GM21576 (cell line): ENCODE data around the gene PAX9.
"Not testable (repeated sequence)": the region's sequence is repeated elsewhere in the genome, so short reads cannot be mapped to it uniquely, and the experiment has no call there.

Experiments used
- ATAC-seq: cut with Tn5 transposase; IDR thresholded peaks from one replicate; pipeline ENCODE4 v1.9.1; 2021; ENCODE audit warnings: mild to moderate bottlenecking, moderate library complexity; ENCODE audit not compliant: unreplicated experiment

The PAX9 gene

GRCh38 chr14:36672095-36672494, 10.4 kb downstream of the PAX9 start:
- ATAC-seq: no peak

DNA sequence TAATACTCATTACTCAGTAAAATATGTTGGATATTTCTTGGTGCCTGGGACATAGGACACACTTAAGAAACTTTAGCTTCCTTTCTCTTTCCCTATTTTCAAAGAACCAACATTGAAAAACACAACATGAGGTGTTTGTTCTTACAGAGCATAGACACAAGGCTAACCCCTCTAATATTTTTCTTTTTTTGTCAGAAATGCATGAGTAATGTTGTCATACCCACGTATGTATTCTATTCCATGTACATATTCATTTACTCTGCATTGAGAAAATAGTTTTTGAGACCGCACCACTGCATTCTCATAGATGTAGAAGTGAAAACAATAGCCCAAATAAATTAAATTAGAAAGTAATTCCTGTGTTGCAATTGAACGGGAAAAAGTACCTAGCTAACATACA, 13.0 kb downstream of the PAX9 start:
- no peak for ATAC-seq

DNA sequence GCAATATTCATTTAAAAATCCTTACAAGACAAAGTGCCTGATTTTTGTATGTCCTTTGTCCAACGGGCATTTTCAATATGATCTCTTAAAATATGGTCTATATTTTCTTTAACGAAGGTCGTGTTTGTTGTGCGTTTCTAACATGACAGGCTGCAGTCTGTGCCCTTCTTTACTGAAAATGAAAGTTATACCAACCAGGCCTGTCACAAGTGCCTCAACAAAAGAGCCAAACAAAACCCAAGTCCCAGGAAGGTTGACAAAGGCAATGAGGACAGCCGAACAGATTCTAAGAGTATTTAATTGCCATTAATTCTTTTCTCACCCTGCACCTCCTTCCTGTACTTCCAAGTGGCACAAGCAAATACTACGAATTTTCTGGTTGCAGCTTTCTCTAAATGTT, 13.9 kb downstream of the PAX9 start:
- no peak for ATAC-seq

GRCh38 chr14:36676236-36676635, 14.6 kb downstream of the PAX9 start:
- no peak for ATAC-seq

GRCh38 chr14:36682338-36682737, 20.7 kb downstream of the PAX9 start:
- ATAC-seq: no peak

DNA sequence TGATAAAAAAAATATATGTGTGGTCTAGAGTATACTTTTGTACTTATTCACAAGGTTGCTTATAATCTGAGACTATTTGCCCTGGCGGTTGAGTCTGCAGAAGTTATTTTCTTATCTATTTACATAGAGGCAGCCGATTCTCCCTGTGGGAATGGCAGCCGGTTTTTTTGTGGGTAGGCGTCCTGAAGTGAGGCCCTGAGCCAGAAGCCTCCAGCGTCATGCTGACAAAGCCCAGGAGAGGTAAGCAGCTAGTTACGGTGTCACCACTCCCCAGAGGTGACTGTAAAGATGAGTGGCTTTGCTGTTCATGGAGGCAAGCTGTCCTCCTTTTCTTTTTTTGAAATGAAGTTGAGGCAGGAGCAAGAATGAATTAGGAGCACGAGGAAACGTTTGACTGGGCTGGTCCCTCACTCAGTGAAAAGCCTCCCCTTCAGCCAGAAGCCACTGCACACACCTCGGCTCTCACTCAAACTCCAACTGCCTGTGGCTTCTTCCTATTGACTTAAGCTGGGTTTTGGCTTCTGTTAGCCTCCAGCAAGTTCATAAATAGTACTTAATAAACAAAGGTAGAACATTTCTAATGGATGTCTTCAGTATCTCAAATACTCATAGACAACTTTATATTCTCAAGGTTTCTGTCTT, 21.5 kb downstream of the PAX9 start:
- no peak for ATAC-seq

DNA sequence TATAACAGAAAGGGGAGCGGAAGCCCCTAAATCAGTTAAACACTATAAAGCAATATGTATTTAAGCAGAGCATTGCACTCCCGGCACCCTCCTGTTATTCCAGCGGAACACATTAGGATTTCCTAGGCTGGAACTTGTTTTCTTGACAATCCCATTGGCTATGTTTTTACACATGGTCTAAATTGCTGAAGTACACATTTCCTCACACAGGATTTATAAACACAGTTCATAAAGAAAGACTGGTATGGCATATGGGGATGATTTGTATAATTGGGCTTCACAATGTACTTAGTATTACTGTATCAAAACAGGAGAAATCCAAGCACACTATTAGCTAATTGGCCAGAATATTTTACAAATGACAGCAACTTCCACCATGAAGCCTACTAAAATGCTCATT, 23.3 kb downstream of the PAX9 start:
- no peak for ATAC-seq

GRCh38 chr14:36690311-36691040, 28.8 kb downstream of the PAX9 start:
- ATAC-seq: no peak

DNA sequence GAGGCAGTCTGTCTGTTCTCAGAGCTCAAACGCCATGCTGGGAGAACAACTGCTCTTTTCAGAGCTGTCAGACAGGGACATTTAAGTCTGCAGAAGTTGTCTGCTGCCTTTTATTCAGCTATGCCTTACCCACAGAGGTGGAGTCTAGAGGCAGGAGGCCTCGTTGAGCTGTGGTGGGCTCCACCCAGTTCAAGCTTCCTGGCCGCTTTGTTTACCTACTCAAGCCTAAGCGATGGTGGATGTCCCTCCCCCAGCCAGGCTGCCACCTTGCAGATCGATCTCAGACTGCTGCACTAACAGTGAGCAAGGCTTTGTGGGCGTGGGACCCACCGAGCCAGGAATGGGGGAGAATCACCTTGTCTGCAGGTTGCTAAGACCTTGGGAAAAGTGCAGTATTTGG, 37.8 kb downstream of the PAX9 start:
- not testable (repeated sequence) for ATAC-seq

DNA sequence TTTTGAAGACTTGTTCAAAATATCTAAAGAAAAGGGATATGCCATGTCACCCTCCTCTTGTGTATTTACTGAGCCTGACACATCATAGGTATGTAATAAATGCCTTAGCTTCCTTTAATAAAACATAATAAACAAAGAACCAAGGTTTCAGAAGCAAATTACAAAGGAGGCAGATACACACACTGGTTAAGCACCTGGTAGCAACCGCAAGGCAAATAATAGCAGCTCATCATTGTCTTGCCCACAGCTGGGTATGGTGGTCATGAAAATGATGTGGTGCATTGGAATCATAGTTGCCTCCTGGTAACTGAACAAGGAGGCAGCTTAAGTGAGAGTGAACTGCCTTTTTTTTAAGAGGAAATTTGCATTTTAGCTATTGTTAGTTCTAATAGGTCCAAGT, 39.0 kb downstream of the PAX9 start:
- ATAC-seq: no peak

- no peak for ATAC-seq
Observed at GRCh38 chr14:36701132-36701531, 39.5 kb downstream of the PAX9 start.

GRCh38 chr14:36702474-36702873, 40.8 kb downstream of the PAX9 start:
- no peak for ATAC-seq

GRCh38 chr14:36707570-36707969, 45.9 kb downstream of the PAX9 start:
- no peak for ATAC-seq

DNA sequence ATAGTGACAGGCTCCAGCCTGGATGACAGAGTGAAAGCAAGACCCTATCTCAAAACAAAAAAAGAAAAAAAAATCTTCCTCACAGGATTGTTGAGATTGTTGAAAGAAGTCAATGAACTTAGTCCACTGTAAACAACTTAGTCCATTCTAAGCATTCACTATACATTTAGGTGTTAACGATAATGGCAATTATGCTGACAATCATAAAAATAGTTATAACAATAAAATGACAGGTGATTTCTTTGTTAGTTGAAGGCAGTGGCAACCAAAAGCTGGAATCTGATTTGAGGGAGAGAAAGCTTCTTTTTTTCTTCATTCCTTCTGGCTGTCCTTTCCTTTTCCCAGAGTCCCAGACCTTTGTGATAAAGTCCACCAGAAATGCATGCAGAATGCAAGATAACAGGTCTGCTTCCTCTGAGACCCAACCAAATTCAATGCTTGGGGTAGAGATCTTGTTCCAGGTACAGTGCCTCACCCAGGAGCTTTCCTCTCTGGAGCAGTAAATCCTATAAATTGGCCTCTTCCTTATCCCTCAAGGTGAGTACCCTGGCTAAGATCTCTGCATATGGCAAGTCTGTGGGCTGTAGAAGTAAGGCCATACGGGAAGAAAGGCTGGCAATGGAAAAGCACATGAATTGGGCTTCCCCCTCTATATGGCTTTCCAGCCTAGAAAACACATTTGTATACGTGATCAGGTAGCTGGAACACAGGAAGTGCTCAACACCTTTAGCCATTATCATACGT, 52.5 kb downstream of the PAX9 start:
- no peak for ATAC-seq

GRCh38 chr14:36716614-36717184, 55.0 kb downstream of the PAX9 start:
- no peak for ATAC-seq

DNA sequence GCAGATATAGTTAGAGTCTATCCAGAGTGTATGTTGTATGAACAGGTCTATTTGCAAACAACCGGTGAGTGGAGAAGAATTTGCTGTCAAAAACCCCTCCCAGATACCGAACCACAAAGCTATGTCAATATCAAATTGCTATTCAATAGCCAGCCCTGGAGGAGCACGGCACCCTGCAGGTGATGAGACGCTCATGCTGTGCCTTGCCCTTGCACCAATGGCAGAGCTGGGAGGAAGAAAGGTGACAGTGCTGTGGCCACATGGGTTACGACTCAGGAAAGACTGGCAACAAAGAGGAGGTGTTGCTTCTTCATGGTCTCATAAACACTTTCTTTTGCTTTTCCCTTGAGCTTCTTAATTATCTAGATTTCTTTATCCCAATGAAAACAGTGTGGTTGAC, 55.7 kb downstream of the PAX9 start:
- no peak for ATAC-seq

DNA sequence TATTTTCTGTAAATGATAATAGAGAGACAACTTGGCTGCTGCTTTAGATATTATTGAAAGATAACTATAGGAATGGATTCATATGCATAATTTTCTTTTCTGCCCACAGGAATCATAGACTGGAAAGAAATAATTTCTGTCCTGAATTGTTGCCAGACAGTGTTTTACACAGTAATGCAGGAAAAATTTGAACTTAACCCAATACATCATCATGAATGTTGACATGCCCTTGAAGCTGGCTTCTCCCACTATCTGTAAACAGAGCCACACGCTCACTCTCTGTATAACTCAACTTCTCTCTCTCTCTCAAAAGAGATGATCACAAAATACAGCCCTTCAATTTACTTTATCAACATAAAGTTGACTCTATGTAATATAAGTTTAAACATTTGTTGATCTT, 56.6 kb downstream of the PAX9 start:
- ATAC-seq: no peak

- ATAC-seq: no peak
Observed at GRCh38 chr14:36719823-36720222, 58.2 kb downstream of the PAX9 start.

- no peak for ATAC-seq
Observed at GRCh38 chr14:36720657-36721056, 59.0 kb downstream of the PAX9 start.

- no peak for ATAC-seq
Observed at GRCh38 chr14:36721877-36722276, 60.2 kb downstream of the PAX9 start.

DNA sequence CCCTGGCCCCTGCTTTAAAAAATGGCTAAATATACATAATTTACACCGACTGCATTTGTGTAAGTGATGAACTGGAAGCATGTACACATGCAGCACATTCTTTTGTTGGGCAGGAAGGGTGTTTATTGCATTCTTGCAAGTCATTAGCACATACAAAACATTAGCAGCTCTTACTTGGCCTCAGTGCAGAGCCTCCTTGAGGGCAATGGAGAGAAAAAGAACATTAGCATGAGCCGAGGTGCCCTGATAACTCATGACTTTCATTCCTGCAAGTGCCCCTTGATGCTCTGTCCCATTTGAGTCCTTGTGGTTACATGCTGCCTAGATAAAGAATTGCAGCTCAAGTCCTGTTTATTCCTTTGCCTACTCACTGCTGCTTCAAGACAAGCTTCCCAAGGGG, 61.9 kb downstream of the PAX9 start:
- no peak for ATAC-seq

GRCh38 chr14:36724162-36724561, 62.5 kb downstream of the PAX9 start:
- ATAC-seq: no peak
